Measurements from ENCODE around the gene LRP1B.

Gene LRP1B

GRCh38 chr2:140401056-140401455 lies 1729.8 kb downstream of the LRP1B start:
- ATAC-seq, result no peak
- no peak for TF ChIP-seq ZFP3 (CRISPR knock-in tag; IDR thresholded peaks at IDR 0.05)
- no peak for TF ChIP-seq TSHZ2 (CRISPR knock-in tag; IDR thresholded peaks at IDR 0.05)
- no peak for TF ChIP-seq GLIS3 (CRISPR knock-in tag; IDR thresholded peaks at IDR 0.05)
- TF ChIP-seq ZNF70 (CRISPR knock-in tag; IDR thresholded peaks at IDR 0.05), result no peak
- TF ChIP-seq CSDC2 (CRISPR knock-in tag; IDR thresholded peaks at IDR 0.05), result no peak
- TF ChIP-seq RARB (CRISPR knock-in tag; IDR thresholded peaks at IDR 0.05), result no peak
- no peak for TF ChIP-seq CREB5 (CRISPR knock-in tag; IDR thresholded peaks at IDR 0.05; ENCODE audit: low read depth)
- TF ChIP-seq ZNF565 (CRISPR knock-in tag; conservative IDR thresholded peaks at IDR 0.05; ENCODE audit: low read depth), result no peak
- TF ChIP-seq, protein P1, sequence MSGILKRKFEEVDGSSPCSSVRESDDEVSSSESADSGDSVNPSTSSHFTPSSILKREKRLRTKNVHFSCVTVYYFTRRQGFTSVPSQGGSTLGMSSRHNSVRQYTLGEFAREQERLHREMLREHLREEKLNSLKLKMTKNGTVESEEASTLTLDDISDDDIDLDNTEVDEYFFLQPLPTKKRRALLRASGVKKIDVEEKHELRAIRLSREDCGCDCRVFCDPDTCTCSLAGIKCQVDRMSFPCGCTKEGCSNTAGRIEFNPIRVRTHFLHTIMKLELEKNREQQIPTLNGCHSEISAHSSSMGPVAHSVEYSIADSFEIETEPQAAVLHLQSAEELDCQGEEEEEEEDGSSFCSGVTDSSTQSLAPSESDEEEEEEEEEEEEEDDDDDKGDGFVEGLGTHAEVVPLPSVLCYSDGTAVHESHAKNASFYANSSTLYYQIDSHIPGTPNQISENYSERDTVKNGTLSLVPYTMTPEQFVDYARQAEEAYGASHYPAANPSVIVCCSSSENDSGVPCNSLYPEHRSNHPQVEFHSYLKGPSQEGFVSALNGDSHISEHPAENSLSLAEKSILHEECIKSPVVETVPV (CRISPR knock-in tag; IDR thresholded peaks at IDR 0.05), result no peak
- no peak for TF ChIP-seq TOX (CRISPR knock-in tag; IDR thresholded peaks at IDR 0.05; ENCODE audit: borderline replicate concordance)
- no peak for TF ChIP-seq OSR1 (CRISPR knock-in tag; IDR thresholded peaks at IDR 0.05)
- TF ChIP-seq ZNF8 (CRISPR knock-in tag; IDR thresholded peaks at IDR 0.05), result no peak
- no peak for TF ChIP-seq POU6F1 (CRISPR knock-in tag; IDR thresholded peaks at IDR 0.05; ENCODE audit: borderline replicate concordance, low read depth)
- TF ChIP-seq ZC3H10 (CRISPR knock-in tag; IDR thresholded peaks at IDR 0.05), result no peak
- no peak for TF ChIP-seq TCF4 (CRISPR knock-in tag; IDR thresholded peaks at IDR 0.05; ENCODE audit: borderline replicate concordance)
- TF ChIP-seq, protein P2, sequence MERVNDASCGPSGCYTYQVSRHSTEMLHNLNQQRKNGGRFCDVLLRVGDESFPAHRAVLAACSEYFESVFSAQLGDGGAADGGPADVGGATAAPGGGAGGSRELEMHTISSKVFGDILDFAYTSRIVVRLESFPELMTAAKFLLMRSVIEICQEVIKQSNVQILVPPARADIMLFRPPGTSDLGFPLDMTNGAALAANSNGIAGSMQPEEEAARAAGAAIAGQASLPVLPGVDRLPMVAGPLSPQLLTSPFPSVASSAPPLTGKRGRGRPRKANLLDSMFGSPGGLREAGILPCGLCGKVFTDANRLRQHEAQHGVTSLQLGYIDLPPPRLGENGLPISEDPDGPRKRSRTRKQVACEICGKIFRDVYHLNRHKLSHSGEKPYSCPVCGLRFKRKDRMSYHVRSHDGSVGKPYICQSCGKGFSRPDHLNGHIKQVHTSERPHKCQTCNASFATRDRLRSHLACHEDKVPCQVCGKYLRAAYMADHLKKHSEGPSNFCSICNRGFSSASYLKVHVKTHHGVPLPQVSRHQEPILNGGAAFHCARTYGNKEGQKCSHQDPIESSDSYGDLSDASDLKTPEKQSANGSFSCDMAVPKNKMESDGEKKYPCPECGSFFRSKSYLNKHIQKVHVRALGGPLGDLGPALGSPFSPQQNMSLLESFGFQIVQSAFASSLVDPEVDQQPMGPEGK (CRISPR knock-in tag; IDR thresholded peaks at IDR 0.05; ENCODE audit: borderline replicate concordance), result no peak
- no peak for TF ChIP-seq ARNTL (CRISPR knock-in tag; IDR thresholded peaks at IDR 0.05; ENCODE audit: borderline replicate concordance, low read depth)
- no peak for TF ChIP-seq PPARA (CRISPR knock-in tag; IDR thresholded peaks at IDR 0.05; ENCODE audit: borderline replicate concordance)
- TF ChIP-seq BACH2 (CRISPR knock-in tag; IDR thresholded peaks at IDR 0.05; ENCODE audit: borderline replicate concordance), result no peak
- TF ChIP-seq SNAI2 (CRISPR knock-in tag; IDR thresholded peaks at IDR 0.05), result no peak

DNA sequence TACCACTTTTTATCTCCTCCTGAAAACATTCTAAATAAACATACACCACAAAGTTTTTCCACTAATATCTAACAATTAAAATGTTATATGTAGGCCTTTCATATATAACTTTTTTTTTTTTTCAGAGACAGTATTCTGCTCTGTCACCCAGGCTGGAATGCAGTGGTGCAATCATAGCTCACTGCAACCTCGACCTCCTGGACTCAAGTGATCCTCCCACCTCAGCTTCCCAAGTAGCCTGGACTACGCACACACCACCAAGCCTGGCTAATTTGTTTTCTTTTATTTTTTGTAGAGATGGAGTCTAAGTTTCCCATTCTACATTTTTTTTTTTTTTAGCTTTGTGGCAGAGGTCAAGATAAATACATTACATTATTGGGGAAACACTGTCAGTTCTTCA lies 1738.0 kb downstream of the LRP1B start:
- no peak for TF ChIP-seq CSDC2 (CRISPR knock-in tag; IDR thresholded peaks at IDR 0.05)
- no peak for TF ChIP-seq PPARA (CRISPR knock-in tag; IDR thresholded peaks at IDR 0.05; ENCODE audit: borderline replicate concordance)
- TF ChIP-seq ZNF565 (CRISPR knock-in tag; conservative IDR thresholded peaks at IDR 0.05; ENCODE audit: low read depth), result no peak
- TF ChIP-seq TSHZ2 (CRISPR knock-in tag; IDR thresholded peaks at IDR 0.05), result no peak
- no peak for TF ChIP-seq ZNF8 (CRISPR knock-in tag; IDR thresholded peaks at IDR 0.05)
- TF ChIP-seq, protein P2 (CRISPR knock-in tag; IDR thresholded peaks at IDR 0.05; ENCODE audit: borderline replicate concordance), result no peak
- no peak for TF ChIP-seq OSR1 (CRISPR knock-in tag; IDR thresholded peaks at IDR 0.05)
- TF ChIP-seq ESRRG (CRISPR knock-in tag; IDR thresholded peaks at IDR 0.05), result no peak
- TF ChIP-seq TCF4 (CRISPR knock-in tag; IDR thresholded peaks at IDR 0.05; ENCODE audit: borderline replicate concordance), result no peak
- no peak for TF ChIP-seq ZNF70 (CRISPR knock-in tag; IDR thresholded peaks at IDR 0.05)
- no peak for ATAC-seq

All from SK-N-SH treated with all-trans-retinoic acid at 6 μM for 48 hours (cell line).